Body of pancreas (tissue), 4 donors: Measurements from ENCODE around the gene MYORG. TPM values are rescaled to one million over a fixed set of nuclear protein-coding genes. Genes with fewer than 3 reads are reported as not detected.

ENCODE experiments used
- ATAC-seq: fragments of 150-250 bp; one replicate; pipeline ENCODE4 v1.9.1; 2016
- DNase-seq, 4 donors: peaks; one replicate each; pipeline ENCODE4 v3.0.0-alpha.2; 2019
- H3K27ac ChIP-seq, 4 donors: fragments of 200-600 bp; sonication (generic); 1 replicate in 3 of 4; 2 replicates in 1 of 4; pipeline versions ENCODE4 v1.5.1 to v1.6.1; 2016 to 2019; ENCODE audit warnings: mild to moderate bottlenecking in 1 of 4, mixed read lengths in 1 of 4, moderate library complexity in 1 of 4
- H3K27me3 ChIP-seq, 2 donors: fragments of 200-600 bp; sonication (generic); one replicate each; pipeline ENCODE4 v1.6.0; 2016; ENCODE audit warnings: mild to moderate bottlenecking in 1 of 2
- H3K36me3 ChIP-seq, 2 donors: fragments of 200-600 bp; sonication (generic); replicated peaks in 1 of 2; 2 replicates each; pipeline ENCODE4 v1.5.1; 2016; ENCODE audit warnings: low read depth in 2 of 2; ENCODE audit not compliant: insufficient read depth in 1 of 2
- H3K4me1 ChIP-seq: fragments of 200-600 bp; sonication (generic); one replicate; pipeline ENCODE4 v1.6.0; 2016
- H3K4me3 ChIP-seq, 2 donors: fragments of 200-600 bp; sonication (generic); 1 replicate in 1 of 2; 2 replicates in 1 of 2; pipeline ENCODE4 v1.5.1; 2016 to 2019
- H3K9me3 ChIP-seq, 3 donors: fragments of 200-600 bp; sonication (generic); 1 replicate in 2 of 3; 2 replicates in 1 of 3; pipeline ENCODE4 v1.5.1; 2016
- POLR2A ChIP-seq, 3 donors: fragments of 450-650 bp; IDR thresholded peaks; one replicate each; pipeline ENCODE4 v1.6.1; 2016; ENCODE audit warnings: antibody characterized with exemption in 3 of 3, mild to moderate bottlenecking in 2 of 3
- WGBS, 2 donors: methylation state at CpG; one replicate each; pipeline ENCODE4 v1.1.5; 2017; 5-methylcytosine and 5-hydroxymethylcytosine counted together
- intact Hi-C: fragments of 100-400 bp; cut with DNase I; formaldehyde crosslinking; loops from one replicate; pipeline ENCODE4 v1.15.1; 2023
- total RNA-seq, 2 donors: library from RNA; depleted of rRNA; stranded (reverse); fragments of >200 nt; gene quantifications; one replicate each; pipeline ENCODE4 v1.1.0, GENCODE V29; 2016
- TF ChIP-seq, protein P1 (sequence below), 7 experiments: fragments of 450-650 bp in 4 of 7; fragments of 200-600 bp in 3 of 7; sonication (generic) in 3 of 7; IDR thresholded peaks; one replicate each; pipeline ENCODE4 v1.5.1; 2016 to 2019; ENCODE audit warnings: antibody characterized with exemption in 7 of 7

Gene MYORG
- total RNA-seq, 2 donors from 2014 or later, result 11.2 to 11.9 TPM

- 0 to 1% methylated on average over 36 to 64 of the region's 64 CpGs for WGBS, 2 donors
- no peaks in the 10 kb centered on the region for H3K36me3 ChIP-seq
- H3K4me3 ChIP-seq, result peak within 1 kb of the TSS; percentile 43 to 62
- TF ChIP-seq, protein P1, sequence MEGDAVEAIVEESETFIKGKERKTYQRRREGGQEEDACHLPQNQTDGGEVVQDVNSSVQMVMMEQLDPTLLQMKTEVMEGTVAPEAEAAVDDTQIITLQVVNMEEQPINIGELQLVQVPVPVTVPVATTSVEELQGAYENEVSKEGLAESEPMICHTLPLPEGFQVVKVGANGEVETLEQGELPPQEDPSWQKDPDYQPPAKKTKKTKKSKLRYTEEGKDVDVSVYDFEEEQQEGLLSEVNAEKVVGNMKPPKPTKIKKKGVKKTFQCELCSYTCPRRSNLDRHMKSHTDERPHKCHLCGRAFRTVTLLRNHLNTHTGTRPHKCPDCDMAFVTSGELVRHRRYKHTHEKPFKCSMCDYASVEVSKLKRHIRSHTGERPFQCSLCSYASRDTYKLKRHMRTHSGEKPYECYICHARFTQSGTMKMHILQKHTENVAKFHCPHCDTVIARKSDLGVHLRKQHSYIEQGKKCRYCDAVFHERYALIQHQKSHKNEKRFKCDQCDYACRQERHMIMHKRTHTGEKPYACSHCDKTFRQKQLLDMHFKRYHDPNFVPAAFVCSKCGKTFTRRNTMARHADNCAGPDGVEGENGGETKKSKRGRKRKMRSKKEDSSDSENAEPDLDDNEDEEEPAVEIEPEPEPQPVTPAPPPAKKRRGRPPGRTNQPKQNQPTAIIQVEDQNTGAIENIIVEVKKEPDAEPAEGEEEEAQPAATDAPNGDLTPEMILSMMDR (IDR thresholded peaks at IDR 0.05), result peak in 1 of 7 experiments; percentile 1
- TF ChIP-seq POLR2A (IDR thresholded peaks at IDR 0.05), result peak in 2 of 3 donors; percentile 93 to 94
- DNase-seq (peak; percentile 97 to 100 (median 98)), ATAC-seq (peak; percentile 97)
- H3K9me3 ChIP-seq, result no peaks in the 10 kb centered on the region
- intact Hi-C loops, result no loop called here
- H3K27ac ChIP-seq, result peak within 1 kb of the TSS; percentile 82 to 96 (median 90)
- H3K4me1 ChIP-seq, result peaks cover 32% of the 10 kb centered on the region
- no peaks in the 10 kb centered on the region for H3K27me3 ChIP-seq
Measured at GRCh38 chr9:34328987-34329832, 47.5 kb downstream of the MYORG start, which contains the start of the genes KIF24 and NUDT2. Gene KIF24, minus strand, starts transcription at chr9:34329268. Its CDS starts 17,922 bp downstream, at chr9:34311346. Gene NUDT2, plus strand, starts transcription at chr9:34329569. Its CDS starts 9,471 bp downstream, at chr9:34339040.

GRCh38 chr9:34328500-34328986, 48.2 kb downstream of the MYORG start:
- H3K27me3 ChIP-seq, result no peaks in the 10 kb centered on the region
- no peaks in the 10 kb centered on the region for H3K9me3 ChIP-seq
- H3K36me3 ChIP-seq, result no peaks in the 10 kb centered on the region
- TF ChIP-seq POLR2A (IDR thresholded peaks at IDR 0.05), result no peak
- TF ChIP-seq, protein P1 (IDR thresholded peaks at IDR 0.05), result no peak
- peaks cover 25% of the 10 kb centered on the region for H3K4me1 ChIP-seq
- peak overlapping the region in 3 of 4 donors; percentile 50 to 93 (median 70) for H3K27ac ChIP-seq
- ATAC-seq (no peak), DNase-seq (no peak)
- peak overlapping the region in 1 of 2 donors; percentile 4 for H3K4me3 ChIP-seq
- intact Hi-C loops, result no loop called here
- 4% methylated on average over 11 of the region's 11 CpGs for WGBS, 2 donors

GRCh38 chr9:34326690-34327089, 50.0 kb downstream of the MYORG start:
- DNase-seq, result no peak
- WGBS, 2 donors, result 64 to 84% methylated on average over 1 of the region's 1 CpG
- no peaks in the 10 kb centered on the region for H3K36me3 ChIP-seq
- H3K4me3 ChIP-seq, result no peak overlapping the region
- H3K27ac ChIP-seq, result no peak overlapping the region
- ATAC-seq, result no peak
- TF ChIP-seq, protein P1 (IDR thresholded peaks at IDR 0.05), result no peak
- TF ChIP-seq POLR2A (IDR thresholded peaks at IDR 0.05), result no peak
- peaks cover 16% of the 10 kb centered on the region for H3K4me1 ChIP-seq
- no peaks in the 10 kb centered on the region for H3K9me3 ChIP-seq
- H3K27me3 ChIP-seq, result no peaks in the 10 kb centered on the region
- intact Hi-C loops, result no loop called here

DNA sequence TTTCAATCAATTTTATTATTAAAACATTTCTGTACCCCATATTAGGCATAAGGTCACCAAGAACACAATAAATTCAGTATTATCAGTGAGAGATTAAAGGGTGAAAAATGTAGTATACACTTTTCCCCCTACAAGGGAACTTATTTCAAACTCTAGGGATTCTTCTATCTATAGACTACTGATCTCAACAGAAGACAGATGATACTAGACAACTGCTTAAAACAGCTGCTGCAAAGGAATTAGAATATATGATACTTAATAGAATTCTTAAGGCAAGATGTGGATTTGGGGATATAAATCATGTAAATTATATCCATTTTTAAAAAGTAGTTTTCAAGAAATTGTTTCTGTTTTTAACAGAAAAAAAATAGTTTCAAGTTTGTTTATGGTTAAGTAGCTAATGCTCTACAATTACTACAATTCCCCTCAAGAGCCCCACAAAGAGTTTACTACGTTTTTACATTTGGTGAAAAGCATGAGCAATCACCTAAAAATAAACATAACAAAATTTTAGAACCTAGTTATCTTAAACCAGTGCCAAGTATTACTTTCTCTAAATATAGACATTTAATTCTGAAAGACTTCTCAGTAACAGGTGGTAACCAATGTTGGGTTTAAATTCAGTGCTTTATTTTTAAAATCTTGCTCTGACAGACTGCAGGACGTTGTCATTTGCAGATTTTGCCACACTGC, 53.7 kb downstream of the MYORG start:
- Histone ChIP-seq H3K4me3 (no peak overlapping the region), H3K4me1 (no peaks in the 10 kb centered on the region), H3K9me3 (no peaks in the 10 kb centered on the region), H3K27ac (no peak overlapping the region), H3K27me3 (no peaks in the 10 kb centered on the region), H3K36me3 (no peaks in the 10 kb centered on the region)
- no peak for TF ChIP-seq POLR2A (IDR thresholded peaks at IDR 0.05)
- TF ChIP-seq, protein P1 (IDR thresholded peaks at IDR 0.05), result no peak
- intact Hi-C loops, result no loop called here
- DNase-seq, result no peak
- WGBS, 2 donors, result 60 to 63% methylated on average over 2 of the region's 2 CpGs
- ATAC-seq, result no peak
